SK-N-SH (cell line): ENCODE results near the gene INPP5B. TPM values are rescaled to one million over a fixed set of nuclear protein-coding genes. Genes with fewer than 3 reads are reported as not detected.
"Not testable (repeated sequence)": the region's sequence is repeated elsewhere in the genome, so short reads cannot be mapped to it uniquely, and the experiment has no call there.

Source experiments
- CTCF ChIA-PET: fragments of 300-600, 350-600 bp; formaldehyde crosslinking; extraction: SDS; loops from one replicate; lab custom pipeline; 2021; lab: Yijun Ruan, JAX
- POLR2A ChIA-PET: fragments of 350-600 bp; sonication (Branson Sonifier 250); formaldehyde crosslinking; extraction: SDS; loops from one replicate; lab custom pipeline; 2020; ENCODE audit warnings: antibody characterized with exemption, inconsistent platforms; lab: Yijun Ruan, JAX
- DNase-seq: peaks from one replicate; pipeline ENCODE4 v3.0.0; 2012
- H2AFZ ChIP-seq: fragments of 200-600 bp; sonication (generic); 2 replicates; pipeline ENCODE4 v1.8.1; 2016; ENCODE audit warnings: antibody characterized with exemption, mild to moderate bottlenecking, low read depth
- H3F3A ChIP-seq: fragments of 200-600 bp; sonication (generic); replicated peaks from 2 replicates; pipeline ENCODE3; 2016; ENCODE audit warnings: antibody characterized with exemption, mild to moderate bottlenecking; ENCODE audit not compliant: insufficient read depth
- H3K27ac ChIP-seq, 2 experiments: fragments of 200-500 bp in 1 of 2; fragments of 200-600 bp in 1 of 2; sonication (Bioruptor generic) in 1 of 2; sonication (generic), shearing (Covaris generic) in 1 of 2; 2 replicates each; pipeline versions ENCODE4 v1.5.1 to v1.6.1; 2014 to 2016; ENCODE audit warnings: low read depth in 2 of 2, inconsistent platforms in 1 of 2, low read length in 1 of 2, mild to moderate bottlenecking in 1 of 2, mixed read lengths in 1 of 2
- H3K27me3 ChIP-seq: fragments of 200-600 bp; sonication (generic), shearing (Covaris generic); 2 replicates; pipeline ENCODE4 v1.6.1; 2016; ENCODE audit warnings: mixed run types; ENCODE audit not compliant: insufficient read depth
- H3K36me3 ChIP-seq, 2 experiments: fragments of 200-500 bp in 1 of 2; fragments of 200-600 bp in 1 of 2; sonication (Bioruptor generic) in 1 of 2; sonication (generic) in 1 of 2; replicated peaks in 1 of 2; 2 replicates each; pipeline versions ENCODE3 to v1.5.1; 2014 to 2016; ENCODE audit warnings: low read length in 1 of 2, mild to moderate bottlenecking in 1 of 2; ENCODE audit not compliant: insufficient read depth in 2 of 2, control insufficient read depth in 1 of 2
- H3K4me1 ChIP-seq, 2 experiments: fragments of 200-500 bp in 1 of 2; fragments of 200-600 bp in 1 of 2; sonication (Bioruptor generic) in 1 of 2; sonication (generic), shearing (Covaris generic) in 1 of 2; 2 replicates each; pipeline versions ENCODE4 v1.5.1 to v1.6.1; 2014 to 2016; ENCODE audit warnings: low read depth in 1 of 2, low read length in 1 of 2, mixed run types in 1 of 2; ENCODE audit not compliant: insufficient read depth in 2 of 2, control insufficient read depth in 1 of 2
- H3K4me2 ChIP-seq: fragments of 200-600 bp; sonication (generic), shearing (Covaris generic); 2 replicates; pipeline ENCODE4 v1.6.1; 2017; ENCODE audit warnings: mixed run types
- H3K4me3 ChIP-seq, 2 experiments: fragments of 200-500 bp in 1 of 2; fragments of 200-600 bp in 1 of 2; sonication (Bioruptor generic) in 1 of 2; sonication (generic), shearing (Covaris generic) in 1 of 2; 2 replicates each; pipeline versions ENCODE4 v1.5.1 to v1.8.1; 2014 to 2016; ENCODE audit warnings: low read depth in 2 of 2, inconsistent platforms in 1 of 2, low read length in 1 of 2, mild to moderate bottlenecking in 1 of 2, mixed read lengths in 1 of 2, moderate library complexity in 1 of 2
- H3K79me2 ChIP-seq: fragments of 200-600 bp; sonication (generic); 2 replicates; pipeline ENCODE4 v1.8.1; 2017; ENCODE audit warnings: mild to moderate bottlenecking; ENCODE audit not compliant: insufficient read depth
- H3K9ac ChIP-seq: fragments of 200-600 bp; sonication (generic); 2 replicates; pipeline ENCODE4 v1.6.1; 2017; ENCODE audit warnings: mixed run types
- H3K9me2 ChIP-seq: fragments of 200-600 bp; sonication (generic); 2 replicates; pipeline ENCODE4 v1.6.1; 2017; ENCODE audit warnings: mixed run types
- H3K9me3 ChIP-seq: fragments of 200-600 bp; sonication (generic); 2 replicates; pipeline ENCODE4 v1.6.1; 2017; ENCODE audit warnings: mixed run types, mild to moderate bottlenecking, moderate library complexity
- H4K20me1 ChIP-seq: fragments of 200-600 bp; sonication (generic); 2 replicates; pipeline ENCODE4 v1.6.1; 2017; ENCODE audit warnings: mild to moderate bottlenecking, mixed run types; ENCODE audit not compliant: insufficient read depth
- CHD2 ChIP-seq: fragments of 150-350 bp; IDR thresholded peaks from 2 replicates; pipeline ENCODE4 v1.6.1; 2018; ENCODE audit warnings: low read length; ENCODE audit not compliant: partially characterized antibody
- GABPA ChIP-seq: IDR thresholded peaks from 2 replicates; pipeline ENCODE4 v1.4.0; 2012; ENCODE audit warnings: low read depth, mild to moderate bottlenecking
- NFIC ChIP-seq: IDR thresholded peaks from 2 replicates; pipeline ENCODE4 v1.4.0; 2012; ENCODE audit warnings: borderline replicate concordance
- RAD21 ChIP-seq: IDR thresholded peaks from 2 replicates; pipeline ENCODE4 v1.6.1; 2012; ENCODE audit warnings: mild to moderate bottlenecking, low read length
- RCOR1 ChIP-seq: fragments of 150-350 bp; IDR thresholded peaks from 2 replicates; pipeline ENCODE4 v1.6.1; 2017; ENCODE audit warnings: antibody characterized with exemption, low read length
- TAF1 ChIP-seq: IDR thresholded peaks from 2 replicates; pipeline ENCODE4 v1.6.1; 2012; ENCODE audit warnings: low read depth, mild to moderate bottlenecking, low read length, moderate library complexity, borderline replicate concordance
- WGBS: methylation state at CpG from one replicate; pipeline ENCODE4 v1.1.6; 2017; ENCODE audit warnings: low lambda C conversion rate; 5-methylcytosine and 5-hydroxymethylcytosine counted together
- polyA plus RNA-seq, 3 experiments: library from polyadenylated mRNA; depleted of rRNA; stranded (reverse); fragments of >200 nt; gene quantifications; 2 replicates each; pipeline ENCODE4 v1.2.3, GENCODE V29; 2012
- TF ChIP-seq, protein P1 (sequence below): IDR thresholded peaks from 2 replicates; pipeline ENCODE4 v1.4.0; 2012; ENCODE audit warnings: low read depth, borderline replicate concordance
- TF ChIP-seq, protein P2 (sequence below): IDR thresholded peaks from 2 replicates; pipeline ENCODE4 v1.6.1; 2012; ENCODE audit warnings: mild to moderate bottlenecking, low read depth, low read length, moderate library complexity

INPP5B gene
- polyA plus RNA-seq, 1 of the 3 experiments (the other 2 are of a cell fraction), result 10.5 TPM

DNA sequence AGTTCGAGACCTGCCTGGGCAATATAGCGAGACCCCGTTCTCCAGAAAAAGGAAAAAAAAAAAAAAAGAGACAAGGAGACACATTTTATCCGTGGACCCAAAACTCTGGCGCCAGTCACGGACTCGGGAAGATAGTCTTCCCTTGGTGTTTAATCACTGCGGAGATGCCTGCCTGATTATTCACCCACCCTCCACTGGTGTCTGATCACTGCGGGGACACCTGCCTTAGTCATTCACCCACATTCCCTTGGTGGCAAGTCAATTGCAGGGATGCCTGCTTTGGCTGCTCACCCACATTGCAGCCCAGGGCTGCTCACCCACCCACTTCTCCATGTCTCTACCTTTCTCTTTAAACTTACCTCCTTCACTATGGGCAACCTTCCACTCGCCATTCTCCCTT lies 38.3 kb downstream of the INPP5B start:
- H3K4me1 ChIP-seq, H4K20me1 ChIP-seq, DNase-seq, H3K27me3 ChIP-seq, H3K9ac ChIP-seq, H3K9me3 ChIP-seq, H2AFZ ChIP-seq, H3K79me2 ChIP-seq, H3K9me2 ChIP-seq, H3F3A ChIP-seq, H3K4me3 ChIP-seq, POLR2A ChIA-PET, H3K27ac ChIP-seq, H3K4me2 ChIP-seq: not testable (repeated sequence)
- CTCF ChIA-PET, result interaction anchor here (0.7 kb wide), 1 partner anchor 217 kb away, joined by 3 read pairs; no protein-coding TSS in a partner anchor
- H3K36me3 ChIP-seq, result peaks cover 0 to 44% of the 10 kb centered on the region in 2 experiments
- 95% methylated on average over 10 of the region's 10 CpGs for WGBS

DNA sequence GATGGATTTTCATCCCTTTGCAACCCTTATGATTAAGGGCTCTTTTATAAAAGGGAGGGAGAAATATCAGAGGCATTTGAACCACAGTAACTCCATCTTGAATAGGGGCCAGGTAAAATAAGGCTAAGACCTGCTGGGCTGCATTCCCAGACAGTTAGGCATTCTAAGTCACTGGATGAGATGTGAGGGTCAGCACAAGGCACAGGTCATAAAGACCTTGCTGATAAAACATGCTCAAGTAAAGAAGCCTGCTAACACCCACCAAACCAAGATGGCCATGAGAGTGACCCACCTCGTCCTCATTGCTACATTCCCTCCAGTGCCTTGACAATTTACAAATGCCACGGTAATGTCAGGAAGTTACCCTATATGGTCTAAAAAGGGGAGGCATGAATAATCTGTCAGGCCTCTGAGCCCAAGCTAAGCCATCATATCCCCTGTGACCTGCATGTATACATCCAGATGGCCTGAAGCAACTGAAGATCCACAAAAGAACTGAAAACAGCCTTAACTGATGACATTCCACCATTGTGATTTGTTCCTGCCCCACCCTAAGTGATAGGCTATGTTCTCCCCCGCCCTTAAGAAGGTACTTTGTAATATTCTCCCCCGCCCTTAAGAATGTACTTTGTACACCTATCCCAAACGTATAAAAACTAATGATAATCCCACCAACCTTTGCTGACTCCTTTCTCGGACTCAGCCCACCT lies 39.3 kb downstream of the INPP5B start:
- H3K9ac ChIP-seq, POLR2A ChIA-PET, H3K4me2 ChIP-seq, H3K9me2 ChIP-seq, H3K4me3 ChIP-seq, H3K27me3 ChIP-seq, H2AFZ ChIP-seq, H3K9me3 ChIP-seq, DNase-seq, H3K4me1 ChIP-seq, H4K20me1 ChIP-seq, H3K79me2 ChIP-seq, H3K27ac ChIP-seq, H3F3A ChIP-seq: not testable (repeated sequence)
- WGBS, result over 99% methylated on average over 5 of the region's 6 CpGs
- CTCF ChIA-PET, result interaction anchor here (0.7 kb wide), 1 partner anchor 216 kb away, joined by 3 read pairs; no protein-coding TSS in a partner anchor
- H3K36me3 ChIP-seq, result peaks cover 0 to 34% of the 10 kb centered on the region in 2 experiments

DNA sequence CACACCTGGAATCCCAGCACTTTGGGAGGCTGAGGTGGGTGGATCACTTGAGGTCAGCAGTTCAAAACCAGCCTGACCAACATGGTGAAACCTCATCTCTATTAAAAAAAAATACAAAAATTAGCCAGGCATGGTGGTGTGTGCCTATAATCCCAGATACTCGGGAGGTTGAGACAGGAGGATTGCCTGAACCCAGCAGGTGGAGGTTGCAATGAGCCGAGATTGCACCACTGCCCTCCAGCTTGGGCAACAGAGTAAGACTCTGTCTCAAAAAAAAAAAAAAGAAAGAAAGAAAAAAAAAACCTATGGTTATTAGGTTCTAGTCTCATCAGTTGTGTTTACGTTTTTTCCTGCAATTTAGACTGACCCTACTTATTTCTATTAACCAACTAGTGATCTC lies 40.3 kb downstream of the INPP5B start:
- H3K9me3 ChIP-seq, H3K4me2 ChIP-seq, POLR2A ChIA-PET, H3F3A ChIP-seq, H3K9ac ChIP-seq, H3K27ac ChIP-seq, H2AFZ ChIP-seq, DNase-seq, H3K4me1 ChIP-seq, H4K20me1 ChIP-seq, H3K4me3 ChIP-seq, H3K9me2 ChIP-seq, H3K27me3 ChIP-seq, H3K79me2 ChIP-seq: not testable (repeated sequence)
- CTCF ChIA-PET, result interaction anchor here (1.5 kb wide), 1 partner anchor 84 kb away, joined by 3 read pairs; no protein-coding TSS in a partner anchor
- H3K36me3 ChIP-seq, result peaks cover 0 to 24% of the 10 kb centered on the region in 2 experiments
- 91% methylated on average over 3 of the region's 3 CpGs for WGBS

DNA sequence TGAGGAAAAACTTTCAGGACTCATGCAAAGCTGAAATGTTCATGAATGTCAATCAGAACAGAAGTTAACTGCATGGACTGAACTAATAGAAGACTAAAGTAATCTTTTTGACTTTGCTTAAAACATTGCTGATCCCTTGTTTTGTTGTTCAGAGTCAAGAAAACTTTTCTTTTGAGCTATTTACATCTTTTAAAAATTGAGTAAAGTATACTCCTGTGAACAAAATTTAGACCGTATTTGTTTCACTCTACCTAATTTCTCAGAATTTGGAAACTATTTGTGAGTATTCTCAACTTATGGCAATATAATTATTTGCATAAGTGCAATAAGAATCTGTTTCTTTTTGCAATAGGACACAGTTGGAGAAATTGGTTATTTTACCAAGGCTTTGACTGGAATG lies 41.1 kb downstream of the INPP5B start:
- Histone ChIP-seq H3K36me3 (peaks cover 0 to 21% of the 10 kb centered on the region in 2 experiments), H3K4me3 (no peak overlapping the region), H3K4me2 (no peak overlapping the region), H3K4me1 (no peaks in the 10 kb centered on the region), H3K9me3 (peaks cover 3% of the 10 kb centered on the region; the same call in 1 of the 2 replicates), H3K27ac (no peak overlapping the region), H3K79me2 (no peaks in the 10 kb centered on the region), H3K9me2 (no peaks in the 10 kb centered on the region), H4K20me1 (no peaks in the 10 kb centered on the region), H3K9ac (no peak overlapping the region), H3K27me3 (no peaks in the 10 kb centered on the region), H2AFZ (no peak overlapping the region), H3F3A (no peaks in the 10 kb centered on the region)
- ChIA-PET POLR2A (no interaction called here), CTCF (interaction anchor here (1.2 to 1.5 kb wide), 2 partner anchors 46 to 85 kb away, joined by 3 to 4 read pairs; no protein-coding TSS in a partner anchor)
- 100% methylated on average over 1 of the region's 1 CpG for WGBS
- no peak for DNase-seq
- TF ChIP-seq, protein P1, sequence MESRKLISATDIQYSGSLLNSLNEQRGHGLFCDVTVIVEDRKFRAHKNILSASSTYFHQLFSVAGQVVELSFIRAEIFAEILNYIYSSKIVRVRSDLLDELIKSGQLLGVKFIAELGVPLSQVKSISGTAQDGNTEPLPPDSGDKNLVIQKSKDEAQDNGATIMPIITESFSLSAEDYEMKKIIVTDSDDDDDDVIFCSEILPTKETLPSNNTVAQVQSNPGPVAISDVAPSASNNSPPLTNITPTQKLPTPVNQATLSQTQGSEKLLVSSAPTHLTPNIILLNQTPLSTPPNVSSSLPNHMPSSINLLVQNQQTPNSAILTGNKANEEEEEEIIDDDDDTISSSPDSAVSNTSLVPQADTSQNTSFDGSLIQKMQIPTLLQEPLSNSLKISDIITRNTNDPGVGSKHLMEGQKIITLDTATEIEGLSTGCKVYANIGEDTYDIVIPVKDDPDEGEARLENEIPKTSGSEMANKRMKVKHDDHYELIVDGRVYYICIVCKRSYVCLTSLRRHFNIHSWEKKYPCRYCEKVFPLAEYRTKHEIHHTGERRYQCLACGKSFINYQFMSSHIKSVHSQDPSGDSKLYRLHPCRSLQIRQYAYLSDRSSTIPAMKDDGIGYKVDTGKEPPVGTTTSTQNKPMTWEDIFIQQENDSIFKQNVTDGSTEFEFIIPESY, result no peak
- TF ChIP-seq TAF1, result no peak
- no peak for TF ChIP-seq NFIC
- no peak for TF ChIP-seq RCOR1
- no peak for TF ChIP-seq RAD21
- TF ChIP-seq, protein P2, sequence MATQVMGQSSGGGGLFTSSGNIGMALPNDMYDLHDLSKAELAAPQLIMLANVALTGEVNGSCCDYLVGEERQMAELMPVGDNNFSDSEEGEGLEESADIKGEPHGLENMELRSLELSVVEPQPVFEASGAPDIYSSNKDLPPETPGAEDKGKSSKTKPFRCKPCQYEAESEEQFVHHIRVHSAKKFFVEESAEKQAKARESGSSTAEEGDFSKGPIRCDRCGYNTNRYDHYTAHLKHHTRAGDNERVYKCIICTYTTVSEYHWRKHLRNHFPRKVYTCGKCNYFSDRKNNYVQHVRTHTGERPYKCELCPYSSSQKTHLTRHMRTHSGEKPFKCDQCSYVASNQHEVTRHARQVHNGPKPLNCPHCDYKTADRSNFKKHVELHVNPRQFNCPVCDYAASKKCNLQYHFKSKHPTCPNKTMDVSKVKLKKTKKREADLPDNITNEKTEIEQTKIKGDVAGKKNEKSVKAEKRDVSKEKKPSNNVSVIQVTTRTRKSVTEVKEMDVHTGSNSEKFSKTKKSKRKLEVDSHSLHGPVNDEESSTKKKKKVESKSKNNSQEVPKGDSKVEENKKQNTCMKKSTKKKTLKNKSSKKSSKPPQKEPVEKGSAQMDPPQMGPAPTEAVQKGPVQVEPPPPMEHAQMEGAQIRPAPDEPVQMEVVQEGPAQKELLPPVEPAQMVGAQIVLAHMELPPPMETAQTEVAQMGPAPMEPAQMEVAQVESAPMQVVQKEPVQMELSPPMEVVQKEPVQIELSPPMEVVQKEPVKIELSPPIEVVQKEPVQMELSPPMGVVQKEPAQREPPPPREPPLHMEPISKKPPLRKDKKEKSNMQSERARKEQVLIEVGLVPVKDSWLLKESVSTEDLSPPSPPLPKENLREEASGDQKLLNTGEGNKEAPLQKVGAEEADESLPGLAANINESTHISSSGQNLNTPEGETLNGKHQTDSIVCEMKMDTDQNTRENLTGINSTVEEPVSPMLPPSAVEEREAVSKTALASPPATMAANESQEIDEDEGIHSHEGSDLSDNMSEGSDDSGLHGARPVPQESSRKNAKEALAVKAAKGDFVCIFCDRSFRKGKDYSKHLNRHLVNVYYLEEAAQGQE, result no peak
- TF ChIP-seq GABPA, result no peak
- TF ChIP-seq CHD2, result no peak
